NCI-H1105 treated with DMSO at 0.1 percent for 48 hours (cell line): ENCODE data around the gene STIP1.
"Not testable (repeated sequence)": the region's sequence is repeated elsewhere in the genome, so short reads cannot be mapped to it uniquely, and the experiment has no call there.

ENCODE experiments used
- DNase-seq: peaks from one replicate; lab custom pipeline; 2025; lab: John Stamatoyannopoulos, UW

The STIP1 gene

DNA sequence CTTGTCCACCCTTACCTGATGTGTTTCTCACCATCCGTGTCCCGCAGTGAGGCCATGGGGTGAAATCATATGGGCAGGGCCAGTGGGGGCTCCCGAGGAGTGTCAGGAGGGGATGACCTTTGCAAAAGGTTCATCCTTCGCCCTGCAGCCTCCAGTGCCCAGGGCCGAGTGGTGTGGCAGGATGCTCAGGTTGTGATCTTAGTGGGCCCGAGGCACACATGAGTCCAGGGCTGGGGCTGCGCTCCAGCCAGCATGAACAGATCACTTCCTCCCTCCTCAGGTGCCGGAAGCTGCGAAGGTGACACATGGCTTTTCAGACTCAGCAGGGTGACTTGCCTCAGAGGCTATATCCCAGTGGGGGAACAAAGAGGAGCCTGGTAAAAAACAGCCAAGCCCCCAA lies 52.1 kb downstream of the STIP1 start:
- no peak for DNase-seq

DNA sequence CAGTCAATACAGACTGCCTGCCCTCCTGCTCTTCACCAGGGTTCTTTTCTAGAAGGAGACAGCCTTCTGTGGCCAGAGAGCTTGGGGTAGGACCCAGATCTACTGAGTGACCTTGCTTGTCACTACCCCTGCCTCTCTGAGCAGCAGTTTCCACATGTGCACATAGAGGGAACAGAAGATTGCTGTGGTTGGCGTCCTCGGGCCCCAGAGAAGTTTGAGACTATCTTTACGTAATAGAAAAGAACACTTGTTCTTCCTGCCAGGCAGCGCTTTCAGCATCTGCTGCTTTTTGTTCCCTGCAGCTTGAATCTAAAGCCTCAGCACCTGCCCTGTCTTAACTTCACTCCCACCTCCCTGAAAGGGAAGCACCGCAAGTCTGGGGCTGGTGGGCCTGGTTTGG lies 53.0 kb downstream of the STIP1 start:
- DNase-seq: no peak

DNA sequence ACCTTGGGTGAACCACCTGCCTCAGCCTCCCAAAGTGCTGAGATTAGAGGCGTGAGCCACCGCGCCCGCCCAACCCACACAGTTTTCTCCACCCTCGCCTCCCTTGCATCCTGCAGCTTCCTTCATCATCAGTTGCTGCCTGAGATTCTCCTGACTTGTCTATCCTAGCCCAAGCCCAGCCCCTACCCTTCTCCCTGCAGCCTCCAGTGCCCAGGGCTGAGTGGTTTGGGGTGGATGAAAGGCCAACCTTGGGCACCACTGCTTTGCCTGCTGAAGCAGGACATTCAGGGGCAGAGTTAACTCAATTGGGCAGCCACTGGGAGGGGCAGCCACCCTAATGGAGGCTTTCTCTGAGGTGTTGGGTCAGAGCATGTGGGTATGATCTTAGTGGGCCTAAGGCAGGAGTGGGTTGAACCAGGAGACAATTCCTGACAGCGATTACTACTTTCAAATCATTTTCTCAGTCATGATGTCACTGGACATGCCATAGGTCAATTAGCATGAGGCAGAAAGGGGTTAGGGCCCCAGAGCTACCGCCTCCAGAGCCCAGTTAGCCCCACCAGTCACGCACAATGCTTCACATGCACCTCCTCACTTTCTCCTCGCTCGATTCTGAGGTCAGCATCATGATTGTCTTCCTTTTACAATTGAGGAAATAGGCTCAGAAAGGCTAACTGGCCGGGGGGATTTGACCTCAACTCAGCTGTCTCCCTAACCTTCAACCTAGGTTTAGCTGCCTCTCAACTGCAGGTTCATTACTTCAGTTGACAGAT lies 53.9 kb downstream of the STIP1 start:
- no peak for DNase-seq

DNA sequence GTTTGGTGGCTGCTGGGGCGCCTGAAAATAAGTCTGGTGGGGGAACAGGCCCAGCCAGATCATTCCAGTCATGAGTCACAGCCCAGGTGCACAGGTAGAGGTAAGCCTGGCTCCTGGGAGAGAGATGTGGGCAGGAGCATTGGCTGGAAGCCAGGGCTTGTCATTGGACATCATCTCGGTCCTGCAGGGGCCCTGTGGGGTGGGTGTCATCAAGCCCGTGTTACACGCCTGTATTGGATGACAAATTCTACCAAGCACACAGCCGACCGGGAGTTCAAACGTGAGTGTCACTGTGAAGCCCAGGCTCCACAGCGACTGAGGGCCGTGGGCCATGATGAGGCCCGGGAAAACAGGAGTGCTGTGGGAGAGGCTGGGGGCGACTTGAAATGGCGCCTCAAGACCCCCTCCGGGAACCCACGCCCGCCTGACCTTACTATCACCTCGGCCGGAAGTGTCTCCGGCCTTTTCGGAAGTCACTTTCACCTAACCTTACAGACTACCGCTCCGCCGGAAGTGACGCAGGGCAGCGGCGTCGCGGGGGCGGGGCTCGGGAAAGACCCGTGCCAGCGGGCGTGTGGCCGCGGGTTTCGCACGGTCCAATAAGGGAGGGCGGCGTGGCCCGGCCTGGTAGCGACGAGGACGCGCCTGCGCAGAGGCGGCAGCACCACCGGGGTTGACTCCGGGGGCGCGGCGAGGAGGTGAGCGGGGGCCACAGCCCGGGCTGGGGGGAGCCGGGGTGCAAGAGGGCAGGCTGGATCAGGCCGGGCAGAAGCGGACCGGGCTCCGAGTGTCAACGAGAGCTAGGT lies 54.7 kb downstream of the STIP1 start, which contains the start of gene FKBP2:
TSS of gene FKBP2 (plus strand) at position 661 of the 806 bp plus-strand sequence. CDS start 1,293 bp downstream, outside the sequence.
- DNase-seq: peak; percentile 93

DNA sequence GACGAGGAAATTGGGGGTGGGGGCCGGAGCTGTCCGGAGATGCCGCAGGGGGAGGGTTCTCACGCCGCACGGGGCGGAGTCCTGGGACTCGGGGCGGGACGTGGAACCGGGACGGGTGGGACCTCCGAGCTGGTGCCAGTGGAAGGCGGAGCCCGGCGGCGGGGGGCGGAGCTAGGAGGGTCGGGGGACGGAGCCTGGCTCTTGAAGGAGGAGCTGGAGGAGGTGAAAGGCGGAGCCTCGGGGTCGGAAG lies 55.2 kb downstream of the STIP1 start:
- DNase-seq: peak; percentile 95

DNA sequence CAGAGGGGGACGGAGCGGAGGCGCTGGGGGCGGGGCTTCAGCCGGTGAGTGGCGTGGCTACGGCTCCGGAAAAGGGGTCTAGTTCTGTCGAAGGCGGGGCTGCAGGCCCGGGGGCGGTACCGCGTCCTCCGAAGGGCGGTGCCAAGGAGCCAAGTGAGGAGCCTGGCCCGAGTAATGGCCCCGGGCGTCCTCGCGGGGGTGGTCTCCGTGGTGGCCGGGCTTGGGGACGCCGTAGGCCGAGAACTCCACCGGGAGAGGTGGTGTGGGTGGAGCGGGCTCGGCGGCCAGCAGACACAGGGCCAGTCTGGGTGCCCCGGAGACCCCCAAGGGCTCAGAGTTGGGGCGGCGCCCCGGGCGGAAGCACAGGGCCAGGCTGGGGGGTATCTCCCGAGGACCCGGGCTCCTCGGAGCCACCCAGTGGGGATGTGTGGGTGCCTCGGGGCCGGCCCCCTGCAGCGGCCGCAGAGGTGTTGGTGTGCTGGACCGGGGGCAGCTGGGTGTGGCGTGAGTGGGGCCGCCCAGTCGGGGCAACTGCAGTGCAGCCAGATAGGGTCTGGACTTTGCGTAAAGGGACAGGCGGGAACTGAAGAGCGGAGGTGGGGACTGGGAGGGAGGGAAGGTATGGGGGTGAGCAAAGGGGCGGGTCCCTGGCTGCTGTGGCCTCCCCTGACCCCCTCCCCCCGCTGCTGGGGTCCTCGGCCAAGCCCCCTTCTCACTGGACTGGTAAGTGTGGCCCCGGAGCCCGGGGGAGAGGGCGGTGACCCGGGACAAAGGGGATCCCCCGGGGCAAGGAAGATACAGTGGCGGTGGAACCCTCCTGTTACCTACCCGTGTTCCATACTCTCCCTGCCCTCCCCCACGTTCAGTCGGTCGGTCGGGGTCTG lies 55.8 kb downstream of the STIP1 start:
- no peak for DNase-seq

DNA sequence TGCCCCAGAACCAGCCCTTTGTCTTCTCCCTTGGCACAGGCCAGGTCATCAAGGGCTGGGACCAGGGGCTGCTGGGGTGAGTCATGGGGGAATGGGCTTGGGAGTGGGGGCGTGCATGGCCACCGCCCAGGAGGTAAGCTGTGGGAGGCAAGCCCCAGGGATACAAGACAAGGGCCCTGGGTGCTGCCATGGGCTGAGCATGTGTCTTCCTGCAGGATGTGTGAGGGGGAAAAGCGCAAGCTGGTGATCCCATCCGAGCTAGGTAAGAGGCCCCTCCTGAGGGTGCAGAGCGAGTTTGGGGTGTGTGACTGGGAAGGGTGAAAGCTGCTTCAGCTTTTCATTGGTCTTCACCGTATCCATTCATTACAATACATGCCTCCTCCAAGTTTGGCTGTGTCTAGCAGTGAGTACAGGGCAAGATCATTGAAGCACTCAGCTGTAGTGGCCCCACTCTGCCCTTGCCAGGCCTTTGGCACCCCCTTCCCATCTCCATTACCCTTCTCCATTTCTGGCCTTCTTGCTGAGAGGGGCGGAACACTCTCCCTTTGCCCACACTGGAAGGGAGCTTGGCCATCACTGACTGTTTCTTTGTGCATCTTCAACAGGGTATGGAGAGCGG lies 57.4 kb downstream of the STIP1 start:
- DNase-seq: no peak

DNA sequence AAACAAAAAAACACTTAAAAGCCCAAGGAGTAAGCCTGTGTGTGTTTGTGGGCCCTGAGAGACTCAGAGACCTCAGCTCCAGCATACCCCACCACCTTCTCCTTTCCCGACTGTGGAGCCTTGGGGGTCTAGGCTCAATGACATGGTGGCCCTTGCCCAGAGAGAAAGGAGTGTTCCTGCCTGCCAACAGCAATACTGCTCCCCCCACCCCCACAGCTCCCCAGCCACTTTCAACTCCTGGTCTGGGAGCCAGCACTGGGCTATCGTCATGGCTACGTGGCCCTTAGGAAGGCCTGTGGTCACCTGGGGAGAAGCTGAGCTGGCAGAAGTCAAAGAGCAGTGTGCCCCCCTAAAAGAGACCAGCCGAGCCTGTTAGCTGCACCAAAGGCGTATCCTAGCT lies 58.1 kb downstream of the STIP1 start:
- DNase-seq: no peak

DNA sequence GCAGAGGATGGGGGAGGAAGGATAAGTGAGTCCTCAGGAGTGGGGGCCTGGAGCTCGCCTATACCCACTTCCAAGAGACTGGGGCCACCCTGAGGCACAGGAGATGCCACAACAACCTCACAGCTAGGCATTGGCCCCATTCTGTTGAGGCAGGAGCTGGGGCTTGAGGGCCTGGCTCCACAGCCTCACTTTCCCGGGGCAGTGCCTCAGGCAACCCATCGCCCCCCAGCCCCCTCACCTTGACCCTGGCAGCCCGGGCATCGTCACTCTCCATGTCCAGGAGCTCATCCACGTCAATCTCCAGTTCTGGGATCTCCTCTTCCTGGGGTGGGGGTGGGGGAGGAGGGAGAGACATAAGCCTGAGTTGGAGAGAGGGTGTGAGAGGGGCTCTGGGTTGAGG lies 59.0 kb downstream of the STIP1 start:
- no peak for DNase-seq

DNA sequence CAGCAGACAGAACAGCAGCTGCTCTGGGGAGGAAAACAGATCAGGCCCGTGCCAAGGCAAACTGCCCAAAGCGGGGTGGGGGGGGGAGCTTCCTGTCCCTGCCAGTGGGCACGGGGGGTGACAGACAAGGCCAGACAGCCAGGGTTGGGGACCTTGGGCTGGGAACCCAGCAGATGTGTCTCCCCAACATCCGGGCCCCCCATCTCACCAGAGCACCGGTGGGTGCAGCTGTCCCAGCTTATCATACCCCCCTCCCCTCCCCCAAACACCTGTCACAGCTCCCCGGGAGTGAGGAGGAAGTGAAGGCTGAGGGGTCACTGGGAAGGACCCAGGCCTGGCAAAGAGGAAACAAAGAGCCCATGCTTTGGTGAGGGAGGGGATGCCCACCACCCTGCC lies 59.4 kb downstream of the STIP1 start:
- DNase-seq: no peak

DNA sequence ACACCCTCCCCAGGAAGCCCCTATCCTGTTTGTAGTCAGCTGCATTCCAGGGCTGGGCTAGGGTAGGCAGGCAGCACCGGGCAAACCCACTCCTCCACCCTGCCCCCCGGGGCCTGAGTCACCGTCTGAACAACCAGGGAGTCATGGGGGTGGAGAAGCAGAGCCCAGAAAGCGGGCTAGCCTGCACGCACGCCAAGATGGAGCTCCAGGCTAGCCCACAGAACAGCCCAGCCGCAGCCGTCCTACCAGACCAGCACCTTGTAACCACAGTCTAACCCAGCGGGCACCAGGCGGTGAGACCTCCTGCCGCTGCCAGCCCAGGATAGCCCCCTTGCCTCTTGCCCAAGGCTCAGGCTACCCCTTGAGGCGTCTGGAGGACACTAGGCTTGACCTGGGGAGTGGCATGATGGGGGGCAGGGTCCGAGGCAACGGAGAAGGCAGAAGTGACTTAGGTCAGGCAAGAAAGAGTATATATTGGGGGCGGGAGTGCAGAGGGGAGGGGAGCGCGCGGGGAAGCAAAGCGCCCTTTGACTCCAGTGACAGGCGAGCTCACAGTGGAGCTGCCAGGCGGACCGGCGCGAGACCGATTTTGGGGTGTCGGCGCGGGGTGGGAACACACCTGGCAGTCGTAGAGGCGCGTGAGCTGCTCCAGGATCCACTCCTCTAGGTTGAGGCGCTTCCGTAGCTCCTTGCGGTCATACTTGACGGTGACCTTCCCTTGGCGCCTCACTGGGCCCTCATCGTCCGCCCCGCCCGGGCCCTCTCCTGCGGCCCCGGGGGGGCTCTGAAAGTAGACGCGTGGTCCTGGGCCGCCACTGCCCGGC lies 60.0 kb downstream of the STIP1 start:
- DNase-seq: peak; percentile 31

DNA sequence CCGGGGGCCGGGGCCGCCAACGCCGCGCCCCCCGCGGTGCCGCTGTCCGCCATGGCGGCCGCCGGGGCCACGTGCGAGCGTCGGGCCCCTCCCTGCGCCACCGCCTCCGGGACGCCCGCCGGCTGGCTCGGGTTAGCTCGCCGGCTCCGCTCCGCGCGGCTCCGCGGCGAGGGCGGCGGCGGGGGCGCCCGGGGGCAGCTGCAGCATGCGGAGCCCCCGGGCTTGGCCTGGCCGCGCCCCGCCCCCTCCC lies 60.6 kb downstream of the STIP1 start:
- not testable (repeated sequence) for DNase-seq

DNA sequence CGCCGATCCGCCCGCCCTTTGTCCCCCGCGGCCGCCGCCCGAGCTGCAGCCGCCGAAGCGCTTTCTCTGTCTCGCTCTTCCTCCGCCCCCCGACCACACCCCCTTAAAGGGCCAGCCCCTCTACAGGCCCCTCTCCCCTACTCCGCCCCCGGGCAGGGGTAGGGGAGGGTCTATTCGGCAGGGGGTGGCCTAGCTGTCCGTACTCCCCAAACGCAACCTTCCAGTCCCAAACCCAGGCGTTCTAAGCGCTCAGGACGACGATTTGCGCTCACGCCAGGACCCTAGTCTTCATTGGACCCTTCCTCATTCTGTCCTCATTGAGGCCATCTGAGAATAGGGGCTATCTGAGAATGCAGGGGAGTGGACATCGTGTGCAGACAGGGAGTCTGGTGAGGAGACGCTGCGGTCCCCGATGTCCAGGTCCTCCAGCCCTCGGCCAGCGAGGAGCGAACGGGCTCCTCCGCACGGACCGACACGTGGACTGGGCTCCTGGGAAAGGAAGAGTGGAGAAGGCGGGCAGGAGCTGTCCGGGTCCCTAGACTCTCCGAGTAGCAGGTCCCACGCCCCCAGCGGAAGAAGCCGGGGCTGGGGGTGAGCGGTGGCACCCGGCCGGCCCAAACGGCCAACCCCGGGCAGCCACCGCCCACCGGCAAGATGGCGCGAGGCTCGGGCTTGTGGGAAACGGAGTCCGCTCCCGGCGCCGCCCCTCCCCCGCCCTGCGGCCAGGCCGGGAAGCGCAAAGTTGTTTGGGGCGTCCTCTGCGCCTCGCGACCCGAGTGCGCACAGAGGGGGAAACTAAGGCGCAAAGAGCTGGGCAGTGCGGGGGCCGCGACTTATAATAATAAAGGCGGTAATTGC lies 61.1 kb downstream of the STIP1 start, which contains the start of gene PPP1R14B:
TSS of gene PPP1R14B (minus strand) at position 73 of the 858 bp plus-strand sequence. CDS start 270 bp downstream, outside the sequence.
- peak; percentile 69 for DNase-seq

DNA sequence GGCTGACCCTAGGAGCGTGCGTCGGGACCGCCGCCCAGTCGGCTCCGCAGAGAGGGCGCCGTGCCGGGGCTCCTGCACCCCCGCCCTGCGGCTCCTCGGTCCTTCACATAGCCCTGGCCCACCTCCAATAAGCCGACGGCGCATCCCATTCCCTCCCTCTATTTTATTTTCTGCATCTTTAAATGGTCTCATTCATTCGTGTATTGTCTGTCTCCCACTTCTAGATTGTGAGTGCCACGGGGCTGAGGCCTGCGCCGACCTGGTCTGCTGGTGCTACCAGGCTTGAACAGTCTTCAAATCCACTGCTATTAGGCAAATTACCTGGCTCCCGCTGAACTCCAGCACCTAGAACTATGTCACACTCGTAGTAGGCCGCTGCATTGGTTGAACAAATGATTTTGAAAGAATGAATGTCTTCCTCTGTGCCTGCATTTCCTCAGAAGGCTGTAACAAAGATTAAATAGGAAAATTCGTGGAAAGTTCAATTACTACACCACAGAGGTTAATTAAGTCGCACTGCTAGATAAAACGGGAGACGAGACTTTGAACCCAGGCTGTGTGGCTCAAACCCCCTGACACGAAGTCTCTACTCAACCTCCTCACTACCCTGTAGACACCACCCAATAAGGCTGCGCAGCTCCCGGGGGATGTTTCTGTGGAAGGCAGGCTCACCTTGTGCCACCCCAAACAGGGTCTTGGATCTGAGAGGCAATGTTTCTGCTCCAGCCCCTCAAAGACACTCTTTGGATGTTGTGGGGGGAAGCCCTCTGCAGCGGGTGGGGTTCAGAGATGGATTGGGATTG lies 62.0 kb downstream of the STIP1 start:
- no peak for DNase-seq

DNA sequence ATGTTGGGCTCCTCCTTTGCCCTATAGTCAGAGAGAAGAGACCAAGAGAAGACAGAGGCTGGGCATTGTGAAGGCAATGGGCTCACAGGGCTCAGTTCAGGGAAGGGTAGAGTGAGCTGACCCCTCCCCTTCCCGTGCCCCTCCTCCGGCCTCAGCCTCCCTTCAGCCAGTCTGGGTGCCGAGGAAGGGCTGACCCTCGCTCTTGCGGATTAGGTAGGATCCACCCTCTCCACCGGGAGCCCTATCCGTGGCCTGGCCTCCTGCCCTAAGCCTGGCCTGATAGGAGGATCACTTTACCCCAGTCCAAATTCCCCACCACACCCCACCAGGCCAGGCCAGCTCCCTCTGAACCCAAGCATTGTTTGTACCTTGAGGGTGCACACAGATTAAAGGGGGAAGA lies 62.6 kb downstream of the STIP1 start:
- DNase-seq: no peak

DNA sequence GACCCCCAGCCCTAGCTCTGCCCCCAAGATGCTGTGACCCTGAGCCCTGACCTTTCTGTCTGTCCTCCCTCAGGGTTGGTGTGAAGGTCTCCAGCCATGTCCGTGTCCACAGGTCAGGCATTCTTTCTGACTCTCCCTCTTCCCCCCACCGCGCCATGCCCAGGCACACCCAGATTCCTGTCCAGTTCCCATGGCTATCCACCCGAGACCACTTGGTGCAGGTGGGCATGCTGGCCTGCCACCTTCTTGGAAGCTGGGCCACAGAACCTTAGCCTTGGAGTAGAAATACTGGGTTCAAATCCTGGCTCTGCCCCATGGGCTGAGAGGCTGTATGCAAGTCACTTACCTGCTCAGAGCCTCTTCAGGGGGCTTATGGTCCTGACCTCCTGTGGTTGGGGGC lies 63.1 kb downstream of the STIP1 start:
- DNase-seq: no peak

DNA sequence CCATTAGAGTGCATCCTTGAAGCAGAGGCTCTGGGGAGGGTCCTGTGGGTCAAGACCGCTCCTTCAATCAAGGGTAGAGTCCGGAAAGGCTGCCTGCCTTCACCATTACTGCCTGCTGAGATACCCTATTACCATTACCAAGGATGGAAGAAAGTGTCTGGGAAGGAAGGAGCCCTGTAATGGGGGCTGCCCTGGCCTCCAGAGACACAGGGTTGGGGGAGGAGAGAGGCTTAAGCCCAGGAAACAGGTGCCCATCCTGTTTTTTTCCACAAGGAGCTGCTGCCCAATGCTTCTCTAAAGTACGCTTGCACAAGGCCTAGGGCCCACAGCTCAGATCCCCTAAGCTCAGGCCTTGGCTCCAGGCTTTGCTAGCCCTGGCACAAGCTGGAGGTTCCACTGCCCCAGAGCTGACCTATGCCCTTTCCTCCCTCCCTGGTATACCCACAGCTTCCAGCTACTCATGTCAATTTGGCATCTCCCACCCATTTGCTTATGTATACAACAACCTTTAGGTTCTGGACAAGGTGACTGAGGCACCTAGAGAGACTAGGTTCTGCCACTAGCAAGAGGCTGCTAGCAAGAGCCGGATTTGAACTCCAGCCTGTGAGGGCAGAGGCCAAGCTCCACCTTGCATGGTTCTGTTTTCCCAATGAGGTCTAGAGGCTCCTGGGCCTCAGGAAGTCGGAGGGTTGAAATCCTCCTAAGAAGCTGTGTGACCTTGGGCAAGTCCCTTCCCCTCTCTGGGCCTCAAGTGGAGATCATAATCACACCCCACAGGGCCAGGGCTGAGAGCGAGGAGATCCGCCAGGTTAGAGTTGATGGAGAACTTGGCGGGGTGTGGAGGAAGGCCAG lies 63.8 kb downstream of the STIP1 start:
- no peak for DNase-seq

DNA sequence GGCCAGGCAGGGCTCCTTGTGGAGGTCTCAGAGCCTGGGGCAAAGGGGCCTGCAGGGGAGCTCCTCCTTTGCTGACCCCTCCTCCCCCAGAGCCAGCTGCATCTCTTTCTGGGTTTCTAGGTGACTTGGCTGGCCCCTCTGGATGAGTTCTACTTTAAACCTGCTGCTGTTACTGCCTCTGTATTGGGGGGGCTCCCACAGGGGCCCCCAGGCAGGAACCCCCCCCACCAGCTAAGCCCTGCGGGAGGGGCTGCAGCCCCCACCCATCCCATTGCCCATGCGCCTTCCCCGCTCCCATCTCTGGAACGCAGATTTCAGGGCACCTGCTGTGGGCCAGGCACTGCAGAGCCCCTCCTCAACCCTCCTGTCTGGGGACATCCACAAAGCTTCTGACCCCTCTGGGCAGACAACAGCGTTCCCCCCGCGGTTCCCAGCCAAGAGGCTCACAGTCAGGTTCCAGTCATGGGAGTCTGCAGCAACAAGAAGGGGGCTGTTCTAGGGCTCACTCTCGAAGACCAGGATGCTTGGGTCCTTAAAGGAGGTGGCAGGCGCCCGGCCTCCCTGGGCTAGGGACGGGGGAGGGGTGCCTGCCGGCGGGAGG lies 64.5 kb downstream of the STIP1 start:
- DNase-seq: no peak
